HUES48 (cell line): ENCODE results near the gene TMEM125.
A peak's percentile ranks its signal among the peaks of the same experiment; 100 is the strongest.

ENCODE experiments used
- H3K27ac ChIP-seq: one replicate; pipeline ENCODE4 v1.7.0; 2013; ENCODE audit warnings: low read depth, low read length, inconsistent platforms
- H3K27me3 ChIP-seq: 2 replicates; pipeline ENCODE4 v1.6.1; 2013; ENCODE audit warnings: mild to moderate bottlenecking, low read length; ENCODE audit not compliant: control insufficient read depth, insufficient read depth
- H3K36me3 ChIP-seq: 2 replicates; pipeline ENCODE4 v1.6.1; 2013; ENCODE audit warnings: low read length; ENCODE audit not compliant: control insufficient read depth, insufficient read depth
- H3K4me1 ChIP-seq: 2 replicates; pipeline ENCODE4 v1.6.1; 2013; ENCODE audit warnings: mild to moderate bottlenecking, low read length; ENCODE audit not compliant: control insufficient read depth, insufficient read depth
- H3K4me3 ChIP-seq: 2 replicates; pipeline ENCODE4 v1.5.1; 2013; ENCODE audit warnings: mild to moderate bottlenecking, low read depth, low read length
- H3K9ac ChIP-seq: 2 replicates; pipeline ENCODE4 v1.6.1; 2013; ENCODE audit warnings: mild to moderate bottlenecking, low read depth, low read length, moderate library complexity
- H3K9me3 ChIP-seq: 2 replicates; pipeline ENCODE4 v1.6.1; 2013; ENCODE audit warnings: low read length; ENCODE audit not compliant: control insufficient read depth, insufficient read depth

TMEM125 gene

GRCh38 chr1:43269627-43270375 is at the start of gene TMEM125:
Gene TMEM125, plus strand, starts transcription at chr1:43269983. Its CDS starts 2,740 bp downstream, at chr1:43272723.
- Histone ChIP-seq H3K36me3 (peaks cover 4% of the 10 kb centered on the region; the same call in 1 of the 2 replicates), H3K9ac (peak within 1 kb of the TSS; percentile 59), H3K9me3 (no peaks in the 10 kb centered on the region), H3K27ac (peak within 1 kb of the TSS; percentile 57), H3K27me3 (no peaks in the 10 kb centered on the region), H3K4me3 (peak within 1 kb of the TSS; percentile 67), H3K4me1 (peaks cover 19% of the 10 kb centered on the region)

GRCh38 chr1:43220905-43221778 is 48.6 kb upstream of the TMEM125 start:
- no peak overlapping the region for H3K4me3 ChIP-seq
- H3K9me3 ChIP-seq = no peaks in the 10 kb centered on the region
- no peak overlapping the region for H3K9ac ChIP-seq
- H3K27ac ChIP-seq = no peak overlapping the region
- H3K36me3 ChIP-seq = no peaks in the 10 kb centered on the region
- no peaks in the 10 kb centered on the region for H3K27me3 ChIP-seq
- no peaks in the 10 kb centered on the region for H3K4me1 ChIP-seq

GRCh38 chr1:43221797-43222196 is 48.0 kb upstream of the TMEM125 start:
- no peaks in the 10 kb centered on the region for H3K27me3 ChIP-seq
- no peak overlapping the region for H3K4me3 ChIP-seq
- no peaks in the 10 kb centered on the region for H3K9me3 ChIP-seq
- H3K9ac ChIP-seq = no peak overlapping the region
- H3K27ac ChIP-seq = no peak overlapping the region
- H3K4me1 ChIP-seq = peaks cover under 1% of the 10 kb centered on the region; the same call in 1 of the 2 replicates
- H3K36me3 ChIP-seq = no peaks in the 10 kb centered on the region

GRCh38 chr1:43222879-43223278 is 46.9 kb upstream of the TMEM125 start:
- no peak overlapping the region for H3K27ac ChIP-seq
- H3K36me3 ChIP-seq = no peaks in the 10 kb centered on the region
- H3K27me3 ChIP-seq = no peaks in the 10 kb centered on the region
- no peak overlapping the region for H3K9ac ChIP-seq
- H3K4me1 ChIP-seq = peaks cover 7% of the 10 kb centered on the region; the same call in 1 of the 2 replicates
- no peaks in the 10 kb centered on the region for H3K9me3 ChIP-seq
- H3K4me3 ChIP-seq = no peak overlapping the region

- Histone ChIP-seq H3K4me1 (peaks cover 9% of the 10 kb centered on the region; the same call in 1 of the 2 replicates), H3K36me3 (no peaks in the 10 kb centered on the region), H3K9me3 (no peaks in the 10 kb centered on the region)
Observed at GRCh38 chr1:43225168-43225567, 44.6 kb upstream of the TMEM125 start.

GRCh38 chr1:43227143-43227764 is 42.5 kb upstream of the TMEM125 start:
- Histone ChIP-seq H3K4me1 (peaks cover 14% of the 10 kb centered on the region; the same call in 1 of the 2 replicates), H3K27me3 (no peaks in the 10 kb centered on the region), H3K27ac (no peak overlapping the region), H3K36me3 (no peaks in the 10 kb centered on the region), H3K9ac (no peak overlapping the region), H3K4me3 (no peak overlapping the region), H3K9me3 (no peaks in the 10 kb centered on the region)

More at GRCh38 chr1:43225168-43225567, 44.6 kb upstream of the TMEM125 start:
- Histone ChIP-seq H3K9ac (no peak overlapping the region), H3K27ac (no peak overlapping the region), H3K27me3 (no peaks in the 10 kb centered on the region), H3K4me3 (no peak overlapping the region)

GRCh38 chr1:43229826-43230780 is 39.7 kb upstream of the TMEM125 start:
- Histone ChIP-seq H3K4me3 (no peak overlapping the region), H3K9ac (no peak overlapping the region), H3K27ac (no peak overlapping the region), H3K9me3 (no peaks in the 10 kb centered on the region), H3K4me1 (peaks cover 14% of the 10 kb centered on the region; the same call in 1 of the 2 replicates), H3K36me3 (no peaks in the 10 kb centered on the region), H3K27me3 (no peaks in the 10 kb centered on the region)

GRCh38 chr1:43232074-43232473 is 37.7 kb upstream of the TMEM125 start:
- Histone ChIP-seq H3K27me3 (no peaks in the 10 kb centered on the region), H3K4me3 (no peak overlapping the region), H3K27ac (no peak overlapping the region), H3K4me1 (peaks cover 11% of the 10 kb centered on the region; the same call in 1 of the 2 replicates), H3K36me3 (no peaks in the 10 kb centered on the region), H3K9ac (no peak overlapping the region), H3K9me3 (no peaks in the 10 kb centered on the region)

- H3K9me3 ChIP-seq = no peaks in the 10 kb centered on the region
- no peak overlapping the region for H3K4me3 ChIP-seq
- H3K27ac ChIP-seq = no peak overlapping the region
- H3K36me3 ChIP-seq = no peaks in the 10 kb centered on the region
- peaks cover 9% of the 10 kb centered on the region; the same call in 1 of the 2 replicates for H3K4me1 ChIP-seq
- H3K9ac ChIP-seq = no peak overlapping the region
- H3K27me3 ChIP-seq = no peaks in the 10 kb centered on the region
Observed at GRCh38 chr1:43232482-43232881, 37.3 kb upstream of the TMEM125 start.

GRCh38 chr1:43233631-43234030 is 36.2 kb upstream of the TMEM125 start:
- Histone ChIP-seq H3K9ac (no peak overlapping the region), H3K9me3 (no peaks in the 10 kb centered on the region), H3K27me3 (no peaks in the 10 kb centered on the region), H3K4me3 (no peak overlapping the region), H3K36me3 (no peaks in the 10 kb centered on the region), H3K27ac (no peak overlapping the region), H3K4me1 (peaks cover 7% of the 10 kb centered on the region; the same call in 1 of the 2 replicates)
